Stimulated activated CD8-positive, alpha-beta memory T cell treated with anti-CD3 and anti-CD28 coated beads, Interleukin-7, amount 100 ng/mL, for 48 hours (primary cell): ENCODE results near the gene OSTF1.

Experiments
- DNase-seq, 2 donors: peaks; one replicate each; pipeline ENCODE4 v3.0.0-alpha.2; 2020; ENCODE audit warnings: low read depth in 1 of 2; ENCODE audit errors: extremely low read depth in 1 of 2

The OSTF1 gene

DNA sequence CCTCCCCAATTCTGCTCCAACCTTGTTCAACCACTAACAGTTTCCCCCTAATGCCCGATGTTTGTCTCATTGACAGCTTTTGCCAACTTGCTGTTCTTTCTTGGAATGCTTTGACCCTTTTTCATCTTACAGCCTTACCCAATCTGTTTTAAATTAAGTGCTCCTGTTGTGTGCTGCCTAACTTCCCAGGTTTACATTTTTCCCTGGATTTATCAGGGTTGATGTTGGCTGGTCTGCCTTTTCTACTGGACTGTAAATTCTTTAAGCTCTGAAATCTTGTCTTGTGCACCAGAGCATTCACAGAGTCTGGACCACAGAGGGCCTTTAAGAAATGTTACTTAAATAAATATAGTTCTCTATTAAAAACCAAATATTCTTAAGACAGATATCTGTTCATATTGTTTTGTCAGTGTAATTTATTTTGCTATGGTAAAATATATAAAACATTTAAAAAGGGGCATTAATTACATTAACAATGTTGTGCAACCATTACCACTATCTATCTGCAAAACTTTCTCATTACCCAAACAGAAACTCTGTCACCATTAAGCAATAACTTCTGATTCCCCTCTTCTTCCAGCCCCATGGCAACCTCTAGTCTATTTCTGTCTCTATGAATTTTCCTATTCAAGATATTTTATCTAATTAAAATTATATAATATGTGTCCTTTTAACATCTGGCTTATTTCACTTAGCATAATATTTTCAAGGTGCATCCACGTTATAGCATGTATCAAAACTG, 73.0 kb downstream of the OSTF1 start:
- no peak for DNase-seq

- DNase-seq, result no peak
These were observed 75.5 kb downstream of the OSTF1 start for GRCh38 chr9:75163764-75164163.

GRCh38 chr9:75164573-75164972, 76.3 kb downstream of the OSTF1 start:
- no peak for DNase-seq

GRCh38 chr9:75167281-75167680, 79.0 kb downstream of the OSTF1 start:
- DNase-seq, result no peak

- no peak for DNase-seq
These were observed 80.2 kb downstream of the OSTF1 start for GRCh38 chr9:75168270-75169178.

DNA sequence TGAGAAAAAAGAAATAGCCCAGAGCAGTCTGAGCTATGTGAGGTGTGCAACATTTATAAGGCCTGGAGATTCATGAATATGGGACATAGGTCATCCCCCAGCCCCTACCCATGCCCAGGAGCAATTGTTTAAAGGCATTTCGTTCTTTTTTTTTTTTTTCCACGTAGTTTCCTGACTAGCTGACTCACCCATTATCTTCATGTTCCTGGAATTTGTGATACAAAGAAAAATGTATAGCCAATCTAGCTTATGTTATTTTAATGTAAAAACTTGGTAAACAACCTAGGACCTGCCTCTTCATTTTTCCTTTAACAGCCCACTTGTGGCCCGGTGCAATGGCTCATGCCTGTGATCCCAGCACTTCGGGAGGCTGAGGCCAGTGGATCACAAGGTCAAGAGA, 81.3 kb downstream of the OSTF1 start:
- DNase-seq, result no peak

DNA sequence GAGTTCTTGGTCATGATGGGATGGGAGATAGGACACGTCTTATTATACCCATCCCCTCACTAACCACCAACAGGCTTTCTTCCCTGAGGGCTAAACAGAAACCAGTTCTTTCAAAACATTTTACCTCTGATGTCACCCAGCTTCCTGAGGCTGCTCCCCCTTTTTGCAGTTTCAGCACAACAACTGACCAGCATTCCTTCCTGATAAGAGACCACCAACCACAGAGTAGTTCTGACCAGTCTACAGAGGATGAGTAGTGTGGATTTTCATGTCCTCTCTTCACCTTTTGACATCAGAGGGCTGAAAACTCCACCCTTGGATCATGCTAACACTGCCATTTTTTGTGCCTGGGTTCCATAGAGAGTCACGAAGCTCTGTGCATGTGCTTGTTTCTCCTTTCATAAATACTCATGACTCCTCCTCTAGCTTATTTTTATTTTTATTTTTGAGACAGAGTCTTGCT, 82.6 kb downstream of the OSTF1 start:
- no peak for DNase-seq

DNA sequence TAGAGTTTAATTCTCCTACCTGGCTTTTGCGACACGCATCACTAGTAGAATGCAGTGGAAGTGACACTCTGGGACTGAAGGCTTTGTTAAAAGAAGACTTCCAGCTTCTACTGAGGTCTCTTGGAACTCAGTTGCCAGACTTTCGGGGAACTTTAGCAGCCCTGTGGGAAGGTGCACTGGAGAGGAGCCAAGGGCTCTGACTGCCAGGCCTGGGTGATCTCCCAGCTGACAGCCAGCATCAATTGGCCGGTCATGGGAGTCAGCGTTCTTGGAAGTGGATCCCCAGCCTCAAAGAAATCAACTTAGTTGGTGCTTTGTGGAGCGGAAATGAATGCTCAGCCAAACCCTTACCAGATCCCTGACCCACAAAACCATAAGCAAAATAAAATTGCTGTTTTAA, 87.1 kb downstream of the OSTF1 start:
- DNase-seq, result no peak

GRCh38 chr9:75176037-75176436, 87.7 kb downstream of the OSTF1 start:
- DNase-seq, result no peak

DNA sequence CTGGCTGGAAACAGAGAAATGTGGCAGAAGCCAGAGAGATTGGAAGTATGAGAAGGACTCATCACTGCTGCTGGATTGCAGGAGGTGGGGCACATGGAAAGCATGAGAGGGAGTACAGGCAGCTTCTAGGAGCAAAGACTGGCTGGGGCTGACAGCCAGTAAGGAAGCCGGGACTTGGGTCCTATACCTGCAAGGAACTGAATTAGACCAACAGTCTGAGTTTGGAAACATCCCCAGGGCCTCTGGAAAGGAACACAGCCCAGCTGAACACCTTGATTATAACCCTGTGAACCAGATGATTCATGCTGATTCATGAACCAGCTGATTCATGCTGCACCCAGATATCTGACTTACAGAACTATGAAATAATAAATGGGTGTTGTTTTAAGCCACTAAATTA, 93.4 kb downstream of the OSTF1 start:
- DNase-seq, result no peak

DNA sequence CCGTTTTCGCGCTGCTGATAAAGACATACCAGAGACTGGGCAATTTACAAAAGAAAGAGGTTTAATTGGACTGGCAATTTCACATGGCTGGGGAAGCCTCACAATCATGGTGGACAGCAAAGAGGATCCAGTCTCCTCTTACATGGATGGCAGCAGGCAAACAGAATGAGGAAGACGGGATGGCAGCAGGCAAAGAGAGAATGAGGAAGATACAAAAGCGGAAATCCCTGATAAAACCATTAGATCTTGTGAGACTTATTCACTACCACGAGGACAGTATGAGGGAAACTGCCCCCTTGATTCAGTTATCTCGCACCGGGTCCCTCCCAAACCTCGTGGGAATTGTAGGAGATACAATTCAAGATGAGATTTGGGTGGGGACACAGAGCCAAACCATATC, 95.0 kb downstream of the OSTF1 start:
- DNase-seq, result no peak

DNA sequence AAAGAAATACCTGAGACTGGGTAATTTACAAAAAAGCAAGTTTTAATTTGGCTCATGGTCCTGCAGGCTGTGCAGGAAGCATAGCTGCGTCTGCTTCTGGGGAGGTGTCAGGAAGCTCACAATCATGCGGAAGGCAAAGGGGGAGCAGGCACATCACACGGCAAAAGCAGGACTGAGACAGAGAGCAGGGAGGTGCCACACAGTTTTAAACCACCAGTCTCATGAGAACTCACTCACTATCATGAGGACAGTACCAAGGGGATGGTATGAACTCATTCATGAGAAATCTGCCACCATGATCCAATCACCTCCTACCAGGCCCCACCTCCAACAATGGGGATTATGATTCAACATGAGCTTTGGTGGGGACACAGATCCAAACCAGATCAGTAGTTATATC, 96.2 kb downstream of the OSTF1 start:
- DNase-seq, result no peak

GRCh38 chr9:75185585-75186170, 97.4 kb downstream of the OSTF1 start:
- DNase-seq, result peak in 1 of 2 donors; percentile 20

GRCh38 chr9:75186767-75187380, 98.6 kb downstream of the OSTF1 start:
- DNase-seq, result no peak

- no peak for DNase-seq
These were observed 100.4 kb downstream of the OSTF1 start for GRCh38 chr9:75188756-75189155.

DNA sequence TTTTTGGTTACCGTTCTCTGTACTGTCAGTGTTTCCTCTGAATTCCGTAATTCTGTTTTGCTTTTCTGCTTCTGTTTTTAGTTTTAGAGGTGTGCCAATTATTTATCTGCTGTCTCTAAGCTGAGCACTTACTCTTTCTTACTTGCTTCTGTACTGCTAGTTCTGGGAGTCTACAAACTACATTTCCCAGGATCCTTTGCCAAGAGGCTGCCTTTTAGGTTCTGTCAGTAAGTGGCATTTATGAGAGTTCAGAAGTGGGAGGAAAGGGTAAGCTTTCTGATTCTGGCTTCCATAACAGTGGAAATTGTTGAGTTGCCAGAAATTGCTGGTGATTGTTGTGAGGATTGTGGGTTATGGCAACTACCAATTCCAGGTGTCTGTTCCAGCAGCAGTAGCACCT, 102.4 kb downstream of the OSTF1 start:
- no peak for DNase-seq
